Stimulated activated CD4-positive, alpha-beta T cell treated with anti-CD3 and anti-CD28 coated beads, TNF-alpha, amount 100 ng/mL, for 4 hours (primary cell): ENCODE results near the gene AKNAD1.
"Not testable (repeated sequence)": the region's sequence is repeated elsewhere in the genome, so short reads cannot be mapped to it uniquely, and the experiment has no call there.

Experiments
- DNase-seq, 3 experiments: peaks; one replicate each; pipeline ENCODE4 v3.0.0-alpha.2; 2020; ENCODE audit warnings: low read depth in 3 of 3

AKNAD1 gene

DNA sequence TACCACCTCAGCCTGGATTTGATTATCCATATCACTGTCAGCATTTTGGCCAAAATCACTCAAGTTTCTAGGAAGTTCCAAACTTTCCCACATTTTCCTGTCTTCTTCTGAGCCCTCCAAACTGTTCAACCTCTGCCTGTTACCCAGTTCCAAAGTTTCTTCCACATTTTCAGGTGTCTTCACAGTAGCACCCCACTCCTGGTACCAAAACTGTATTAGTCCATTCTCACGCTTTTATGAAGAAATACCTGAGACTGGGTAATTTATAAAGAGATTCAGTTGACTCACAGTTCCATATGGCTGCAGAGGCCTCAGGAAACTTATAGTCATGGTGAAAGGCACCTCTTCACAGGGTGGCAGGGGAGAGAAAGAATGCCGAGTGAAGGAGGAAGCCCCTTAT is 71.0 kb downstream of the AKNAD1 start:
- DNase-seq, result no peak

DNA sequence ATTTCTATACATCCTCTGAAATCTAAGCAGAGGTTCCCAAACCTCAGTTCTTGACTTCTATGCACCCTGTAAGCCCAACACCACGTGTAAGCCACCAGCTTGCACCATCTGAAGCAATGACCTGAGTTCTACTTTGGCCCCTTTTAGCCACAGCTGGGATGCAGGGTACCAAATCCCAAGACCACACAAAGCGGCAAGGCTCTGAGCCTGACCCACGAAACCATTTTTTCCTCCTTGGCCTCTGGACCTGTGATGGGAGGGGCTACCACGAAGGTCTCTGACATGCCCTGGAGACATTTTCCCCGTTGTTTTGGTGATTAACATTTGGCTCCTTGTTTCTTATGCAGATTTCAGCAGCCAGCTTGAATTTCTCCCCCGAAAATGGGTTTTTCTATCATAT is 71.6 kb downstream of the AKNAD1 start:
- no peak for DNase-seq

GRCh38 chr1:108781575-108781944 is 75.3 kb downstream of the AKNAD1 start:
- not testable (repeated sequence) for DNase-seq

GRCh38 chr1:108780937-108781574 is 75.8 kb downstream of the AKNAD1 start:
- DNase-seq, result no peak

DNA sequence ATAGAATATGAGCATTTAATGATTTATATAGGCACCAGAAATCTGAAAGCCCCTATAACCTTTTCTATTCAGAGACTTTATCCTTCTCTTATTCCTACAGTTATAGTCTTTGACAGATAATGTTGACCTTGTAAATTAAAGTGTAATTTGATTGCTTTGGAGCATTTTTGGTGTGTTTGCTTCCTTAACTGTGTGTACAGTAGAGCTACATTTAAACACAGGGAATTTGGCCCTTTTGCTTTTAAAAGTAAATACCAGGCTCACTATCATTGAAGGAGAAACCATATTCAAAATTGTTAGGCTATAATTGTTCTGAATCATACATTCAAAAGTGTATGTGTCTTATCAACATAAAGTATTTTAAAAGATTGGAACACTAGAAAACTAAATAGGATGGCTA is 77.4 kb downstream of the AKNAD1 start:
- no peak for DNase-seq

DNA sequence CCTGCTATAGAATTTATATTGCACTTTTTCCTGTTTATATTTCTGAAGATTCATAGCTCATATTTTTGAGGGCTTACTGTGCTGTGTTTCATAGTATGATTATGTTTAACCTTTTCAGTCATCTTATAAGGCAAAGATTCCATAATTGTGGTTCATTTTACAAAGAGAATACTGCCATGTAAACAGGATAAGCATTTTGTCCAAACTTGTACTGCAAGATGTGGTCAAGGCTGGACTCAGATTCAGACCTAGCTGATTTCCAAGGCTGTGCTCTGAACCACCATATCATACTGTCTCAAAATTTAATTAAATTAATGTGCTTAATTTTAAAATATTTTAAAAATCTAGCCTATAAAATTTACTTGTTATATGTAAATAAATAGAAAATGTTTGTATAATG is 79.1 kb downstream of the AKNAD1 start:
- no peak for DNase-seq

DNA sequence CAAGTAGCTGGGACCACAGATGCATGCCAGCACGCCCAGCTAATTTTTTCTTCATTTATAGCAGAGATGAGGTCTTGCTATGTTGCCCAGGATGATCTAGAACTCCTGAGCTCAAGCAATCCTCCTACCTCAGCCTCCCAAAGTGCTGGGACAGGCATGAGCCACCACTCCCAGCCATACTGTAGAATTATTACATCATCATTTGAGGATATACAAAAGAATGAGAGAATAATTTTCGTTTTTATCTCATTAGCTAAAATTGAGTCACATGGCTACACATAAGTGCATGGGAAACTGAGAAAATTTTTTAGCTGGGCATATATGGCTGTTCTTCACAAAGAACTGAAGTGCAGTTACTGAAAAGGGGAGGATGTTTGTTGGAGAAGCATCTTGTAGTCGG is 89.2 kb downstream of the AKNAD1 start:
- no peak for DNase-seq

- DNase-seq, result no peak
These were observed 89.8 kb downstream of the AKNAD1 start for GRCh38 chr1:108767115-108767514.
